DOHH2 (cell line): ENCODE results near the gene SPTBN4.

Experiments used
- H3F3A ChIP-seq: fragments of 200-600 bp; sonication (generic), shearing (Covaris generic); 2 replicates; pipeline ENCODE4 v1.6.0; 2016; ENCODE audit warnings: antibody characterized with exemption, mild to moderate bottlenecking; ENCODE audit not compliant: control insufficient read depth, insufficient read depth
- H3K27ac ChIP-seq: fragments of 200-600 bp; sonication (generic); 2 replicates; pipeline ENCODE4 v1.5.1; 2014; ENCODE audit warnings: low read depth, mild to moderate bottlenecking, low read length, moderate library complexity
- H3K27me3 ChIP-seq: fragments of 200-600 bp; sonication (generic); 2 replicates; pipeline ENCODE4 v1.6.1; 2014; ENCODE audit warnings: mild to moderate bottlenecking, low read length, mixed read lengths; ENCODE audit not compliant: control insufficient read depth
- H3K36me3 ChIP-seq: fragments of 200-600 bp; sonication (generic); 2 replicates; pipeline ENCODE4 v1.6.1; 2014; ENCODE audit warnings: mild to moderate bottlenecking, low read length, moderate library complexity, mixed read lengths; ENCODE audit not compliant: control insufficient read depth
- H3K4me1 ChIP-seq: fragments of 200-600 bp; sonication (generic); 2 replicates; pipeline ENCODE4 v1.6.1; 2014; ENCODE audit warnings: mild to moderate bottlenecking, low read length, mixed read lengths; ENCODE audit not compliant: control insufficient read depth
- H3K4me2 ChIP-seq: fragments of 200-600 bp; sonication (generic); 2 replicates; pipeline ENCODE4 v1.6.0; 2014; ENCODE audit warnings: mild to moderate bottlenecking, low read length, moderate library complexity
- H3K4me3 ChIP-seq: fragments of 200-600 bp; sonication (generic); 2 replicates; pipeline ENCODE4 v1.5.1; 2014; ENCODE audit warnings: mild to moderate bottlenecking, low read length, mixed read lengths
- H3K79me2 ChIP-seq: fragments of 200-600 bp; sonication (generic); 2 replicates; pipeline ENCODE4 v1.6.1; 2014; ENCODE audit warnings: mild to moderate bottlenecking, low read length, mixed read lengths; ENCODE audit not compliant: control insufficient read depth
- H3K9me2 ChIP-seq: fragments of 200-600 bp; sonication (generic); replicated peaks from 2 replicates; pipeline ENCODE4 v1.6.1; 2014; ENCODE audit warnings: mild to moderate bottlenecking, low read length, mixed read lengths; ENCODE audit not compliant: control insufficient read depth
- H3K9me3 ChIP-seq: fragments of 200-600 bp; sonication (generic); 2 replicates; pipeline ENCODE4 v1.6.1; 2014; ENCODE audit warnings: antibody characterized with exemption, low read length, mixed read lengths; ENCODE audit not compliant: control insufficient read depth, insufficient read depth
- H4K20me1 ChIP-seq: fragments of 200-600 bp; sonication (generic); 2 replicates; pipeline ENCODE4 v1.6.0; 2014; ENCODE audit warnings: low read depth, mild to moderate bottlenecking, antibody characterized with exemption, low read length, moderate library complexity; ENCODE audit not compliant: control insufficient read depth, insufficient read depth
- CTCF ChIP-seq: fragments of 200-600 bp; sonication (generic); IDR thresholded peaks from one replicate; pipeline ENCODE4 v1.5.1; 2014; ENCODE audit warnings: antibody characterized with exemption, mild to moderate bottlenecking, low read depth, low read length; ENCODE audit not compliant: poor library complexity, severe bottlenecking
- EZH2phosphoT487 ChIP-seq: fragments of 200-600 bp; sonication (generic); IDR thresholded peaks from 2 replicates; pipeline ENCODE4 v1.6.1; 2017; ENCODE audit warnings: borderline replicate concordance, mild to moderate bottlenecking, antibody characterized with exemption, low read length, moderate library complexity, mixed read lengths

SPTBN4 gene

GRCh38 chr19:40588110-40588854, 121.5 kb downstream of the SPTBN4 start:
- Histone ChIP-seq H3K4me2 (no peak overlapping the region), H3K36me3 (peaks cover 10% of the 10 kb centered on the region; the same call in 1 of the 2 replicates), H3K27ac (no peak overlapping the region), H4K20me1 (no peaks in the 10 kb centered on the region), H3K9me3 (no peaks in the 10 kb centered on the region), H3F3A (0 out of 2 replicates have a peak, but pooled peaks cover 4% of the 10 kb centered on the region), H3K79me2 (no peaks in the 10 kb centered on the region), H3K9me2 (no peaks in the 10 kb centered on the region), H3K4me3 (no peak overlapping the region), H3K27me3 (no peaks in the 10 kb centered on the region), H3K4me1 (peaks cover 6% of the 10 kb centered on the region)
- TF ChIP-seq CTCF (no peak), EZH2phosphoT487 (no peak)

- no peaks in the 10 kb centered on the region for H4K20me1 ChIP-seq
- no peaks in the 10 kb centered on the region for H3K79me2 ChIP-seq
- no peak overlapping the region for H3K27ac ChIP-seq
- H3K4me3 ChIP-seq, result no peak overlapping the region
- no peak for TF ChIP-seq CTCF
- TF ChIP-seq EZH2phosphoT487, result no peak
- no peaks in the 10 kb centered on the region for H3K9me2 ChIP-seq
- H3K36me3 ChIP-seq, result peaks cover 8% of the 10 kb centered on the region; the same call in 1 of the 2 replicates
- no peak overlapping the region for H3K4me2 ChIP-seq
- peaks cover 7% of the 10 kb centered on the region for H3K4me1 ChIP-seq
- 0 out of 2 replicates have a peak, but pooled peaks cover 4% of the 10 kb centered on the region for H3F3A ChIP-seq
- no peaks in the 10 kb centered on the region for H3K27me3 ChIP-seq
- no peaks in the 10 kb centered on the region for H3K9me3 ChIP-seq
Measured at GRCh38 chr19:40588926-40589569, 122.2 kb downstream of the SPTBN4 start.

GRCh38 chr19:40589591-40590429, 123.0 kb downstream of the SPTBN4 start:
- Histone ChIP-seq H3K27ac (no peak overlapping the region), H3K9me3 (no peaks in the 10 kb centered on the region), H3K36me3 (peaks cover 6% of the 10 kb centered on the region; the same call in 1 of the 2 replicates), H4K20me1 (no peaks in the 10 kb centered on the region), H3K4me2 (no peak overlapping the region), H3K4me3 (no peak overlapping the region), H3K9me2 (no peaks in the 10 kb centered on the region), H3F3A (0 out of 2 replicates have a peak, but pooled peaks cover 4% of the 10 kb centered on the region), H3K4me1 (peaks cover 14% of the 10 kb centered on the region), H3K27me3 (no peaks in the 10 kb centered on the region), H3K79me2 (no peaks in the 10 kb centered on the region)
- no peak for TF ChIP-seq CTCF
- TF ChIP-seq EZH2phosphoT487, result no peak
